Tibial nerve (tissue), 4 donors: ENCODE data around the gene FNBP1L. TPM values are rescaled to one million over a fixed set of nuclear protein-coding genes. Genes with fewer than 3 reads are reported as not detected.
"Not testable (repeated sequence)": the region's sequence is repeated elsewhere in the genome, so short reads cannot be mapped to it uniquely, and the experiment has no call there.

ENCODE experiments used
- DNase-seq, 2 donors: peaks; one replicate each; pipeline ENCODE4 v3.0.0-alpha.2; 2019; ENCODE audit warnings: low spot score in 2 of 2
- H3K27ac ChIP-seq, 4 donors: fragments of 200-600 bp; sonication (generic) in 3 of 4; one replicate each; pipeline ENCODE4 v1.5.1; 2017 to 2019; ENCODE audit warnings: mild to moderate bottlenecking in 1 of 4
- H3K27me3 ChIP-seq, 2 donors: fragments of 200-600 bp; sonication (generic) in 1 of 2; one replicate each; pipeline versions ENCODE4 v1.5.1 to v1.6.0; 2017 to 2019
- H3K36me3 ChIP-seq, 3 donors: fragments of 200-600 bp; sonication (generic); one replicate each; pipeline ENCODE4 v1.5.1; 2018 to 2019
- H3K4me1 ChIP-seq, 4 donors: fragments of 200-600 bp; sonication (generic) in 3 of 4; one replicate each; pipeline ENCODE4 v1.5.1; 2017 to 2019
- H3K4me3 ChIP-seq, 4 donors: fragments of 200-600 bp; sonication (generic) in 3 of 4; one replicate each; pipeline ENCODE4 v1.5.1; 2017 to 2019; ENCODE audit warnings: mild to moderate bottlenecking in 1 of 4, moderate library complexity in 1 of 4
- H3K9me3 ChIP-seq, 4 donors: fragments of 200-600 bp; sonication (generic) in 3 of 4; one replicate each; pipeline ENCODE4 v1.5.1; 2017 to 2019
- CTCF ChIP-seq, 5 experiments: fragments of 200-600 bp in 3 of 5; fragments of 450-650 bp in 2 of 5; sonication (generic) in 3 of 5; IDR thresholded peaks; one replicate each; pipeline ENCODE4 v1.5.1; 2016 to 2019; ENCODE audit warnings: antibody characterized with exemption in 5 of 5, mild to moderate bottlenecking in 3 of 5, moderate library complexity in 2 of 5
- EP300 ChIP-seq, 2 donors: sonication (generic); formaldehyde crosslinking; IDR thresholded peaks; one replicate each; pipeline ENCODE4 v1.6.1; 2017; ENCODE audit warnings: antibody characterized with exemption in 2 of 2, mild to moderate bottlenecking in 1 of 2
- POLR2A ChIP-seq, 2 donors: fragments of 450-650 bp; IDR thresholded peaks; one replicate each; pipeline ENCODE4 v1.6.1; 2017; ENCODE audit warnings: antibody characterized with exemption in 2 of 2, mild to moderate bottlenecking in 2 of 2, moderate library complexity in 2 of 2
- WGBS, 2 donors: methylation state at CpG; one replicate each; pipeline ENCODE4 v1.1.5; 2018; 5-methylcytosine and 5-hydroxymethylcytosine counted together
- total RNA-seq, 4 donors: library from RNA; depleted of rRNA; stranded (reverse); fragments of >200 nt; gene quantifications; one replicate each; pipeline ENCODE4 v1.1.0, GENCODE V29; 2016

Gene FNBP1L
- total RNA-seq, 4 donors from 2014 or later = 18.3 to 23.2 (median 20.5) TPM

DNA sequence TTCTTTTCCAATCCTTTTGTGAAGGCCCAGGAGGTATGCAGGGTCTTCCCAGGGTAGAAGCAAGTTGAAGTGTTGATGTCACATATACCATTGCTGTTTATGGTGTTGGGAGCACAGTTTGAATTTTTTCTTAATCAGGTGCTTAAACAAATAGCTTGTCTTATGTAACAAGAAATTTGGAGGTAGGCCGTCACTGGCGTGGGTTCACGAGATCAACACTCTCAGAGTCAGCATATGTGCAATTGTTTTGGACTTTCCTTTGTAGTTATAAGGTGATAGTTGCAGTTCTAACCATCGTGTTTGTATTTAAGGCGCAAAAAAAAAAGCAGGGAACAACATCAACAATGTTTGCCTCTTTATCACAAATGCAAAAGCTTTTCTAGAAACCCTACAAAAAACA lies 13.3 kb downstream of the FNBP1L start:
- WGBS, 2 donors = 92 to 94% methylated on average over 5 of the region's 5 CpGs
- Histone ChIP-seq H3K27me3 (no peaks in the 10 kb centered on the region), H3K36me3 (no peaks in the 10 kb centered on the region), H3K4me3 (no peak overlapping the region), H3K4me1 (no peaks in the 10 kb centered on the region), H3K9me3 (peaks cover 0 to 12% (median 0%) of the 10 kb centered on the region in 4 donors), H3K27ac (no peak overlapping the region)
- DNase-seq = no peak
- TF ChIP-seq CTCF (IDR thresholded peaks at IDR 0.05) (no peak), EP300 (IDR thresholded peaks at IDR 0.05) (no peak), POLR2A (IDR thresholded peaks at IDR 0.05) (no peak)

- peaks cover 0 to 25% (median 0%) of the 10 kb centered on the region in 4 donors for H3K9me3 ChIP-seq
- no peak for TF ChIP-seq CTCF (IDR thresholded peaks at IDR 0.05)
- TF ChIP-seq POLR2A (IDR thresholded peaks at IDR 0.05) = no peak
- TF ChIP-seq EP300 (IDR thresholded peaks at IDR 0.05) = no peak
- WGBS, 2 donors = 93 to 95% methylated on average over 1 of the region's 1 CpG
These were observed 16.0 kb downstream of the FNBP1L start for GRCh38 chr1:93463960-93464359.

GRCh38 chr1:93465371-93466082 lies 17.6 kb downstream of the FNBP1L start:
- not testable (repeated sequence) for H3K36me3 ChIP-seq, H3K4me1 ChIP-seq, DNase-seq, H3K27ac ChIP-seq, H3K4me3 ChIP-seq, H3K27me3 ChIP-seq
- peaks cover 0 to 25% (median 0%) of the 10 kb centered on the region in 4 donors for H3K9me3 ChIP-seq
- WGBS, 2 donors = 79 to 93% methylated on average over 5 to 6 of the region's 6 CpGs

More at GRCh38 chr1:93463960-93464359, 16.0 kb downstream of the FNBP1L start:
- no peaks in the 10 kb centered on the region for H3K27me3 ChIP-seq
- H3K36me3 ChIP-seq = peaks cover 0 to 7% (median 0%) of the 10 kb centered on the region in 3 donors
- H3K4me1 ChIP-seq = no peaks in the 10 kb centered on the region
- H3K27ac ChIP-seq = no peak overlapping the region
- no peak overlapping the region for H3K4me3 ChIP-seq
- no peak for DNase-seq

- WGBS, 2 donors = 95 to 100% methylated on average over 4 of the region's 4 CpGs
- no peak overlapping the region for H3K4me3 ChIP-seq
- H3K36me3 ChIP-seq = peaks cover 0 to 7% (median 0%) of the 10 kb centered on the region in 3 donors
- TF ChIP-seq EP300 (IDR thresholded peaks at IDR 0.05) (no peak), POLR2A (IDR thresholded peaks at IDR 0.05) (no peak), CTCF (IDR thresholded peaks at IDR 0.05) (no peak)
- H3K9me3 ChIP-seq = peaks cover 0 to 25% (median 0%) of the 10 kb centered on the region in 4 donors
- DNase-seq = no peak
- H3K27ac ChIP-seq = no peak overlapping the region
- H3K4me1 ChIP-seq = no peaks in the 10 kb centered on the region
- H3K27me3 ChIP-seq = no peaks in the 10 kb centered on the region
These were observed 19.7 kb downstream of the FNBP1L start for GRCh38 chr1:93467606-93468005.

- no peak overlapping the region for H3K4me3 ChIP-seq
- peaks cover 0 to 25% (median 0%) of the 10 kb centered on the region in 4 donors for H3K9me3 ChIP-seq
- 91 to 92% methylated on average over 3 of the region's 3 CpGs for WGBS, 2 donors
- no peak for DNase-seq
- TF ChIP-seq POLR2A (IDR thresholded peaks at IDR 0.05) (no peak), EP300 (IDR thresholded peaks at IDR 0.05) (no peak), CTCF (IDR thresholded peaks at IDR 0.05) (no peak)
- H3K4me1 ChIP-seq = no peaks in the 10 kb centered on the region
- peaks cover 0 to 7% (median 0%) of the 10 kb centered on the region in 3 donors for H3K36me3 ChIP-seq
- H3K27me3 ChIP-seq = no peaks in the 10 kb centered on the region
- no peak overlapping the region for H3K27ac ChIP-seq
These were observed 20.7 kb downstream of the FNBP1L start for GRCh38 chr1:93468662-93469061.

GRCh38 chr1:93469223-93469622 lies 21.3 kb downstream of the FNBP1L start:
- H3K4me1 ChIP-seq, H3K27ac ChIP-seq, DNase-seq, H3K36me3 ChIP-seq, H3K4me3 ChIP-seq, H3K27me3 ChIP-seq: not testable (repeated sequence)
- 98 to 99% methylated on average over 3 of the region's 3 CpGs for WGBS, 2 donors
- peaks cover 0 to 23% (median 0%) of the 10 kb centered on the region in 4 donors for H3K9me3 ChIP-seq
